NT2/D1 (cell line): ENCODE results near the gene TLCD2.

Experiments
- SUZ12 ChIP-seq: IDR thresholded peaks from 2 replicates; pipeline ENCODE4 v1.6.1; 2011; ENCODE audit not compliant: insufficient read length, insufficient read depth; ENCODE audit errors: extremely low read depth
- ZNF274 ChIP-seq: IDR thresholded peaks from 2 replicates; pipeline ENCODE4 v1.6.1; 2011; ENCODE audit warnings: mild to moderate bottlenecking, low read depth, low read length

GRCh38 chr17:1709971-1710806 is at the start of gene TLCD2:
- TF ChIP-seq ZNF274 (no peak), SUZ12 (no peak)
